LNCaP clone FGC (cell line): Measurements from ENCODE around the gene SLC1A3.

Source experiments
- DNase-seq: peaks from one replicate; pipeline ENCODE4 v3.0.0-alpha.2; 2011; ENCODE audit warnings: low read depth
- H3K4me3 ChIP-seq: 2 replicates; pipeline ENCODE4 v1.5.1; 2011; ENCODE audit warnings: mild to moderate bottlenecking, low read depth, low read length, control low read depth
- CTCF ChIP-seq: IDR thresholded peaks from 2 replicates; pipeline ENCODE4 v1.5.1; 2012; ENCODE audit warnings: mild to moderate bottlenecking; ENCODE audit not compliant: control insufficient read depth, insufficient read depth; ENCODE audit errors: extremely low read depth

SLC1A3 gene

GRCh38 chr5:36667824-36668223 lies 61.4 kb downstream of the SLC1A3 start:
- no peak for DNase-seq
- no peak overlapping the region for H3K4me3 ChIP-seq
- no peak for TF ChIP-seq CTCF

DNA sequence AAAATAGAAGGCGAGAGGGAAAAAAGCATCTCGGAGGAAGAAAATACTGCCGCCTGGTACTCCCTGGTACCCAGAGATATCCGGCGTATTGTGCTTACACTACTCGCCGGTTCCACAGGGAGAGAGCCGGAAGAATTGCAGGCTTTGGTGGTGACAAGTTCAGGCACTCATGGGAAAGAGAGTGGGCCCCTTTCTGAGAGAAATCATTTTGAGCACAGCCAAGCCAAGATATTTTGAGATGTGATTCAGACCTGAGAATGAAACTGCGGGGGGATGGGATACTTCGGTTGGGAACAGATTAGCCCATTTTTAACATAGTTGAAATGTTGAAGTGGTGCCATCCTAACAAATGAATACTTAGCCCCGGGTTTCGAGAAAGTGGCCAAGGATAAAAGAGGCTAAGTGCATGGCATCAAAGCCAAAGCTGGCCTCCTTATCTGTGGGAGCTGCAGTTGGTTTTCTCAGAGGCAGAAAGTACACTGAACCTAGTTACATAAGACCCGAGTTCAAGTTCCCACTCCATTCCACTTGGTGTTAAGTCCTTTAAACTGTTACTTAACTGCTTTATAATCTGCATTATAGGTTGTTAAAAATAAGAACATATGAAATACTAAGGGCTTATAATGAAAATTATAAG lies 62.7 kb downstream of the SLC1A3 start:
- H3K4me3 ChIP-seq: no peak overlapping the region
- no peak for DNase-seq
- no peak for TF ChIP-seq CTCF

DNA sequence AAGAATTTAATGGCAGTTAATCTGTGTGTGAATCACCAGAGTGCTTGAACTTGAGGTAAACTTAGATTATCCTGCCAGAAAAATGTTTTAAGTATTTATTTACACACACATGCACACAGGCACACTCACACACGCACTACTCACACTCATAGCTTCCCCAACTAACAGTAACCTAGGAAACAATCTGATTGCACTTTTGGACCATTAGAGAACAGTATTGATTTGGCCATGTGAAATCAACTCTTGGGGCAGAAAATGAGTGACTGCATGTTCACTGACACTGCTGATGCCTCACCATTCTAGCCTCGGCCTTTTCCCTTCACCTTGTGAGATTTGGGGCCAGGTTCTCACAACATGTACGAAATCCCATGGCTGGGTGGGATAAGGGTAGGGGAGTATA lies 64.1 kb downstream of the SLC1A3 start:
- H3K4me3 ChIP-seq: no peak overlapping the region
- no peak for TF ChIP-seq CTCF
- no peak for DNase-seq

DNA sequence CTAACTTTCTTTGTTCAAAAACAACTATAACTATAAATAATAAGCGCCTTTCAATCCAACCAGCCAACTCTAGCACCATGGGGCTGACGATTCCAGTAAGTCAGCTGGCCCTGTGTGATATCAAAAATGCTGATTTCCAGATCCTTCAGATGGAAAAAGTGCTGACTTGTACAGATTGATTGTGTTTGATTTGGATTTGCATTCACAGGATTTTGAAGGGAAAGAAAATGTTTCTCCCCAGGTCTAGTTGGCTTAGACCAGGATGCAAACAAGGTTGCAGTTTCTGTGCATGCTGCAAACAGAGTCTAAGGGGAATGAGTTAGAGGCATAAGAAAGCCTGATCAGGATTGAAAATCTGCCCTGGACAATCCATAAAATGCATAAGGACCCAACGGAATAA lies 68.9 kb downstream of the SLC1A3 start:
- no peak overlapping the region for H3K4me3 ChIP-seq
- DNase-seq: no peak
- no peak for TF ChIP-seq CTCF

DNA sequence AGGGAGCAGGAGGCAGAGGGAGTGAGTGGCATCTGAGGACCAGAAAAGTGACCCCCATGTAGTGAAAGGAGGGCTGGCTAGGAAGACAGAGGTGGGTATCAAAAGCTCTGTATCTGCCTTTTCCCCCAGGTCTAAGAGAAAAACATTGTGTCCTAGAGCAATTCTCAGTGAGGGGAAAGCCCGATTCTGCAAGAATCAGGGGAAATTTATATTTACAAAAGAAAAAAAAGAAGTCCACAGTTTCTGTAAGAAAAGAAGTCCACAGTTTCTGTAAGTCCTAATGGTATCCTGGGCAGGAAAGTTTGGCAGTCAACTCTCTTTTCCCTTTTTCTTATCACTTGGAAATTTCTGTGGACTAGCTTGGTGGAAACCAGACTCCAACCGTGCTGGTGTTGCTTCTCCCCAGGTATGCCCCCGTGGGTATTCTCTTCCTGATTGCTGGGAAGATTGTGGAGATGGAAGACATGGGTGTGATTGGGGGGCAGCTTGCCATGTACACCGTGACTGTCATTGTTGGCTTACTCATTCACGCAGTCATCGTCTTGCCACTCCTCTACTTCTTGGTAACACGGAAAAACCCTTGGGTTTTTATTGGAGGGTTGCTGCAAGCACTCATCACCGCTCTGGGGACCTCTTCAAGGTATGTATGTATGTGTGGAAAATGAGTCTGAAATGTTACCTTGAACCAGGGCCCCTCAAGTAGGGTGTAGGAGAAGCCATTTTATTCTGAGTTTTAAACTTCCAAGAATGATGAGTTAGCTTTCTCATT lies 73.0 kb downstream of the SLC1A3 start:
- H3K4me3 ChIP-seq: no peak overlapping the region
- no peak for DNase-seq
- no peak for TF ChIP-seq CTCF

DNA sequence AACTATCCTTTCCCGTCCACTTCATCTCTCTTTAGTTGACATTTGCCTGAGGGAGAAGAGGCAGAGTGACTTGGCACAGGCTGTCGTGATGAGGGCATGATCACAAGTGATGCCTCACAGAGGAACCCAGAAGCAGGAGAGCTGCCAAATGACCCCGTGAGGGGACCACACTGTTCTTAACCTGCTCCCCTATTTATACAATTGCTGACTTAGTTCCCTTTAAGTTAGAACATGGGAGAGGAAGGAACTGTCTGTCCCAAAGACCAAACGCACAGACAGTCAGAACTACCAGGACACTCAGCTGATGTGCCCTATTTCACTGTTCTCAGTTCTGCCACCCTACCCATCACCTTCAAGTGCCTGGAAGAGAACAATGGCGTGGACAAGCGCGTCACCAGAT lies 73.7 kb downstream of the SLC1A3 start:
- no peak for DNase-seq
- no peak for TF ChIP-seq CTCF
- H3K4me3 ChIP-seq: no peak overlapping the region
